Measurements from ENCODE around the gene L2HGDH.

The L2HGDH gene

GRCh38 chr14:50191499-50191898 is 120.5 kb downstream of the L2HGDH start:
- Histone ChIP-seq H3K9me2 (ENCODE audit: low read depth, low read length) (no peaks in the 10 kb centered on the region), H3K4me1 (ENCODE audit: insufficient read depth, low read length, severe bottlenecking) (peaks cover 7% of the 10 kb centered on the region), H4K20me1 (ENCODE audit: insufficient read depth, low read length) (no peaks in the 10 kb centered on the region), H3K9ac (ENCODE audit: low read length) (no peak overlapping the region), H2AFZ (ENCODE audit: low read length) (no peak overlapping the region), H3K4me2 (ENCODE audit: low read length) (no peak overlapping the region), H3K27me3 (ENCODE audit: insufficient read depth, low read length) (no peaks in the 10 kb centered on the region), H3F3A (ENCODE audit: insufficient read depth, low read length) (no peaks in the 10 kb centered on the region), H3K36me3 (ENCODE audit: insufficient read depth, low read length) (peaks cover 10% of the 10 kb centered on the region; the same call in 1 of the 2 replicates), H3K79me2 (ENCODE audit: insufficient read depth, low read length) (no peaks in the 10 kb centered on the region), H3K9me3 (ENCODE audit: low read length) (no peaks in the 10 kb centered on the region), H3K27ac (ENCODE audit: low read depth, low read length, poor library complexity, severe bottlenecking) (no peak overlapping the region), H3K4me3 (ENCODE audit: low read depth, low read length, poor library complexity, severe bottlenecking) (no peak overlapping the region)
- TF ChIP-seq EZH2 (IDR thresholded peaks at IDR 0.05; ENCODE audit: borderline replicate concordance, low read length) = no peak
- no peak for TF ChIP-seq CTCF (IDR thresholded peaks at IDR 0.05; ENCODE audit: low read length)

All from OCI-LY1 (cell line).